GM18858 (cell line): Measurements from ENCODE around the gene FRMD4B.

Experiments used
- ATAC-seq: cut with Tn5 transposase; IDR thresholded peaks from one replicate; pipeline ENCODE4 v1.9.1; 2021; ENCODE audit not compliant: unreplicated experiment

The FRMD4B gene

DNA sequence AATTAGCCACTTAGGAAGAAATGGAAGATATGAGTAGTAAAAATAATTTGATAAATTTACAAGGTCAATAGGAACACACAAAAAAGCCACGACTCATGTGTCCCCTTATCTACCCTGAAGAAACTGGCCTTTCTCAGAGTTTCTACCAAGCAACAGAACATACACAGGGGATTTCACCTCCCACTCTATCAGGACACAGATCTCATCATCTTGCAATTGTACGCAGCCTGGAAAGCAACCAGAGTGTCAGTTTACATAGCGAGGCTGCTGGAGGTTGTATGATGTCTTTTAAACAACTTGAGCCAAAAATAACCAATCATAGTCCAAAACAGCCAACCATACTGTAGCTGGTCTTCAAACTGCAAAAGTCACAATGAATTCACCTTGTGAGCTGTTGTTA lies 243.8 kb downstream of the FRMD4B start:
- ATAC-seq = no peak

DNA sequence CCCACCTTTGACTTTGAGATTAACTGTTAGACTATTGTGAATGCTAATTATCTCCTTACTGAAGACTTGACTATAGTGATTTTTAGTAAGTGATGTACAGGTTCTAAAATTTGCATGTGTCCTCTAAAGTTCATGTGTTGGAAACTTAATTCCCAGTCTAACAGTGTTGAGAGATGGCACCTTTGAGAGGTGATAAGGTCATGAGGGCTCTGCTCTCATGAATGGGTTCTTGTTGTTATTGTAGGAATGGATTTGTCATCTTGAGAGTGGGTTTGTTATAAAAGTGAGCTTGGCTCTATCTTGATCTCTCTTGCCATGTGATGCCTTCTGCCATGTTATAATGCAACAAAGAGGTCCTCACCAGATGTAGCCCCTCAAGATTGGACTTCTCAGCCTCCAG lies 244.6 kb downstream of the FRMD4B start:
- ATAC-seq = no peak

DNA sequence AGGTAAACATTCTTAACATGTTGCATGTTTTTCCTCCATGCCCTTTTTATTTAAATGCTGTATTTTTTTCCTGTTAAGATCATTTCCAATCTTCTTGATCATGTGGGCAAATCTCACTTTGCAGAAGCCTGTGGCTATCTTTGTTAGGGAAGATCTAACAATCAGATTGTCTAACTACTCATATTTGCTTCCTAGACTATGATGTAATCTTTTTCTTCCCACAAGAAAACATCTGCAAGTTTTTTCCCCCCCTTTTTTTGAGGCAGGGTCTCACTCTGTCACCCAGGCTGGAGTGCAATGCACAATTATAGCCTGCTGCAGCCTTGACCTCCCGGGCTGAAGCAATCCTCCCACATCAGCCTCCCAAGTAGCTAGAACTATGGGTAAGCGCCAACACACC lies 248.5 kb downstream of the FRMD4B start:
- no peak for ATAC-seq

DNA sequence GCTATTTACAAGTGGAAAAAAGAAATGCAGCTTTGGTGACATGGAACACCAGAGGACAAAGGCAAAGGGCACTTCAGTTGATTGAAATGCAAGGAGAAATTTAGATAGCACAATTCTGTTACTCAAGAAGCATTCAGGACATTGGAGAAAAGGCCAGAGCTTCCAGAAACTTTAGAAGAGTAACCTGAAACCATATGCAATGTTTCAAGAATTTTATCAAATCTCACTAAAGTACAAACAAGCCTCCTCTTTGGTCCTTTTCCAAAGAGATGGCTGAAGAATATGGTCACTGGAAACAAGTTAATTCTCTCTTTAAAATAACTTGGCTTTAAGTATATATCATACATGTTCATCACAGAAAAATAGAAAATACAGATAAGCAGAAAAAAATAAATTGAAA lies 248.9 kb downstream of the FRMD4B start:
- no peak for ATAC-seq

DNA sequence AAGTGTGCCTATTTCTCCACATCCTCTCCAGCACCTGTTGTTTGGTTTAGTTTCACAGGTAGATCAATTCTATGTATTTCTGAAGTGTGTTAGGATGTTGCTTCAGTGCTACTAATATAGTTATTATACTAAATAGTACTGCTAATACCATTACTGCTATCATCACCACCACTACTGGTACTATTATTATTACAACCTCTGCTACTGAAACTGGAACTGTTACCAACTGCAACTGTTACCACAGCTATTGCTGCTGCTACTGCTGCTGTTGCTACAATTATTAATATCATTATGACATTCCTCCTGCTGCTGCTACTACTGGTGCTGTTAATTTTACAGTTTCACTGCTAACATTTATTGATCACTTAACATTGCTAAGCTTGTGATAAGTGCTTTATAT lies 255.2 kb downstream of the FRMD4B start:
- ATAC-seq = peak; percentile 98

DNA sequence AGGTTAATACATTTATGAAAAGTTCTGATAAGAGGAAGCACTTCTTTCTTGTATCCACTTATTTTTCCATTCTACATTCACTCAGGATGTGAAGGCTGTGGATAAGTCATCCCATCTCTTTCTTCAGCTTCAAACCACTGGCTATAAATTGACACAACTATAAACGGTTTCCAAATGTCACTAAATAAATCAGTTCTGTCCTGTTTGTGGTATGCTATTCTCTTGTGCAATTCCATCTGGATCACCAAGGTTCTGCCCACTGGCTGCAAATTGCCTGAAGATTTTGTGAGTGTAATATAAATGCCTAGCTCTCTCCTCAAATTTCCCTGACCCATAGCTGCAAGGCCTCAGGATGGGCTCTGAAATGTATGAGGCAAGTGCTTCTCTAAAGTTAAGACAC lies 256.4 kb downstream of the FRMD4B start:
- ATAC-seq = no peak

DNA sequence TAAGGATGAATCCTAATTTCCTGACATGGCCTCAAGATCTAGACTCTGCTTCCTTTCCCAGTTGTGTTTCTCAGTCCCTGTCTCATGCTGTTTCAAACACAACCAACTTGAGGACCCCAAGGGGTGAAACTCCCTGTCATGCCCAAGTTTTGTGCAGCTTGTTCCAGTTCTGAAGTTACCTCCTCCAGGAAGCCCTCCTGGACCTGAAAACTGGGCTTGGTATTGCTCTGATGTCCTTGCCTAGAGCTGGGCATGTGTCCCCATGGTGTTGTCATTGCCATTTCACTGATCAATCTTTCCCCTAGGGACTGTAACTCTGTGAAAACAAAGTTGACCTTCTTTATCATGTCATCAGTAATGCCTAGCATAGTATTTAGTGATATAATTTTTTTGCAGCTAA lies 257.4 kb downstream of the FRMD4B start:
- no peak for ATAC-seq

DNA sequence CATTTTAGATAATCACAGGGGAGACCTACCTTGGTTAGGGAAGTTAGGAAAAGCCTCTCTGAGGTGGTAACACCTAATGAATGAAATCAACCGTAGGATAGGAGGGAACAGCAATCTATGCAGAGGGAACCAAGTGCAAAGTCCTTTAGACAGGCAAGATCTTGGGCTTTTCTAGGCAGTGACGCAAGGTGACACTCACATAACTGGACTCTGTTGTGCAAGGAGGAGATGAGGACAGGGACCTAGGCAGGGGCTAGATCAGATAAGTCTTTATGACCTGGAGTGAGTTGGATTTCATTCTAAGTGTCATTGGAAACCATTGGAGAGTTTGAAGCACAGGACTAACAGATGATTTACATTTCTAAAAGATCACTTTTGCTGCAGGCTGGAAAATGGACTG lies 258.9 kb downstream of the FRMD4B start:
- ATAC-seq = no peak

DNA sequence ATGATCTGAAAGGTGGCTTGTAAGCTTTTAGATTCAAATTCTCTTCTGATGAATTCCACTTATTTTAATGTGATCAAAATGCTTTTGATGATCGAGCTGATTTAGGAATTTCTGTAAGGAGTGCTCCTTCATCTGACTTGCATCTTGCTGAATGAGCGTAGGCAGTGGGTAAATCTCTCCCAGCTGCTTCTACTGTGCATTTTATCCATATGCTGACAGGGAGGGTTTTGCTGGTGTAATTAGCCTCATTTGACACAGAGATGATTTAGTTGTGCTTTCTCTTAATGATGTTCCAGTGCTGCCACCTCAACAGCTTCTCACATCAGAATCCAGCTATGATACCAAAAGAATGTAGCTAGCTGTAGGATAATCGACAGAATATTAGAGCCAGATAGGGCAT lies 259.7 kb downstream of the FRMD4B start:
- ATAC-seq = no peak

DNA sequence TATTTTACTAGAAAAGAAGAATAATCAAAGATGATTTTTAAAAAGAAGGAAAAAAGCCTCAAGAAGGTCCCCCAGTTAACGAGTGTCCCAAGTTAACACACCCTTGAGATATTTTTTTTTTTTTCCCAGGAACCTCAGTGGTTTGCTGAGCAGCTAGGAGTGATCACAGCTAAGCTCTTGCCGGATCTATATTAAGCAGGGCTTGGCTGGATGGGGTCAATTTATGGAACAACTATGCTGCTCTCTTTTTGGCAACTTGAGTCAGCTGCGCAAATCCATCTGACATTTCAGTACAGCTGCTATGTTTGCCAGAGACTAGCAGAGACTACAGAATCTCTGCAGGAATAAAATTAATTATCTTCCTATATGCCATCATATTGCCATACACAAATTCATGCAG lies 263.5 kb downstream of the FRMD4B start, which contains the start of gene LMOD3:
Gene LMOD3, minus strand, starts transcription at position 193 of the 400 bp plus-strand sequence. CDS start 209 bp downstream, outside the sequence.
- no peak for ATAC-seq

DNA sequence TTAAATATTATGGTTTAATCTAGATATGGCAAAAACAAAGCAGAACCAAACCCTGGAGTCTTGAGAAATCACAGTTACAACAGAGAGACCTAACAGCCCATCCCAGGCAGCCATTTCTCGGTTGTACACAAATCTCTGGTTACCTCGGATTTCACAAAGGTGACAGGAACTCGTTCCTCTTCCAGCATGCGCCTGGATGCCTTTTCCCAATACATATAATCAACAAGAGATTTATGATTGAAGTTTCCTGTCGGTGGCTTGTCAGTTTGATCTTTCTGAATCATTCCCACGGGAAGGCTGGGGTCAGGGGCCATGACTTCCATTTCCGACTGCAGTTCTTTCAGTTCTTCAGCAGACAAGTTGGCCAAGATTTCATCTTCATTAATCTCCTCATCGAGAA lies 263.9 kb downstream of the FRMD4B start:
- no peak for ATAC-seq

DNA sequence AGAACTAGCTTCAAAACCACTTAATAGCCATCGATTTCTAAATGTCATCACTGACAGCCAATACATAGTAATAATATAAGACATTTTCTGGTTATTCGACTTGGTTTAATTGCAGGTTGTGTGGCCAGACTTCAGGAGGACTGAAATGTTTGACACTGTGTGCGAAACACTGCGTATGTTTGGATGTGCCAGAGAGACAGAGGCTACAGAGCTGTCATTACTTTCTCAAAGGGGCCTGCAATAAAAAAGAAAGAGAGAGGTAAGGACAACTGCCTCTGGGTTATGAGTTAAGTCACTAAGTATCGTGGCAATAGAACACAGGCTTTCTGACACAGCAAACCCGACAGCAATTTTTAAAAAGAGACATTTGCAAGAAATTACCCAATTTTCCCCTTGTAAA lies 264.4 kb downstream of the FRMD4B start:
- no peak for ATAC-seq

DNA sequence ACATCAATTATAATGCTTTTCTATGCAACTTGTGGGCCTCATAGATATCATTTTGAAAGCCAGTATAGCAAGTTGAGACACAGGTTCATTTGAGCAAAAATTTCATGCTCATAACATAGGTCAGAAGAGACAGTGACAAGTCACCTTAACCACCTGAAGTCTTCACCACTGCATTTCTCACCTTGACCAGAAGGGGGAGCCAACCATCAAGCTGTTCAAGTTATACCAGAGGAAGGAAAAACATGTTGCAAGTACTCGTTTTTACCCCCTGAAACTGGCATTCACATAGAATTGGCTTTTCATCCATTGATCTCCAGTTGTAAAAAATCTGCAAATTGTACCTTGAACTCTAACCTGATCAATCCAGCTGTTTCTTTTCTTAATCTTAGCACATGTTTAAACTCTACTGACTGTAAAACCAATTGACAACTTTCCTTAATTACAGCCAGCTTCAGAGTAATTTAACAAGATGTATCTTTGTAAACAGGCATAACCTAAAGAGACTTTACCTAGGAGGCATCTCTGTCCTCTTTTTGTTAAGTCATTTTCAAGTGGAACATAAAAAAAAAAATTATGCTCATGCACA lies 264.9 kb downstream of the FRMD4B start:
- ATAC-seq = peak; percentile 88
